Midbrain (tissue), 1 donor: ENCODE results near the gene FXYD2.

Experiments used
- DNase-seq: peaks from one replicate; lab custom pipeline; 2025; lab: John Stamatoyannopoulos, UW

Gene FXYD2

GRCh38 chr11:117857734-117858414 is 33.3 kb upstream of the FXYD2 start:
- DNase-seq = no peak

GRCh38 chr11:117855912-117856651 is 31.5 kb upstream of the FXYD2 start:
- DNase-seq = no peak

GRCh38 chr11:117855186-117855845 is 30.8 kb upstream of the FXYD2 start:
- no peak for DNase-seq

- no peak for DNase-seq
Measured at GRCh38 chr11:117852309-117852708, 27.8 kb upstream of the FXYD2 start.

- DNase-seq = peak; percentile 6
Measured at GRCh38 chr11:117851852-117852251, 27.3 kb upstream of the FXYD2 start.

GRCh38 chr11:117851106-117851505 is 26.6 kb upstream of the FXYD2 start:
- no peak for DNase-seq

- no peak for DNase-seq
Measured at GRCh38 chr11:117849781-117850414, 25.4 kb upstream of the FXYD2 start.

GRCh38 chr11:117843666-117844484 is 19.3 kb upstream of the FXYD2 start:
- peak; percentile 81 for DNase-seq

GRCh38 chr11:117842131-117842941 is 17.8 kb upstream of the FXYD2 start:
- DNase-seq = no peak

GRCh38 chr11:117841551-117842031 is 17.0 kb upstream of the FXYD2 start:
- no peak for DNase-seq

GRCh38 chr11:117840881-117841550 is 16.5 kb upstream of the FXYD2 start:
- DNase-seq = no peak

GRCh38 chr11:117839936-117840813 is 15.6 kb upstream of the FXYD2 start:
- DNase-seq = no peak

- DNase-seq = no peak
Measured at GRCh38 chr11:117839380-117839881, 14.9 kb upstream of the FXYD2 start.

GRCh38 chr11:117838901-117839300 is 14.4 kb upstream of the FXYD2 start:
- DNase-seq = no peak

- DNase-seq = no peak
Measured at GRCh38 chr11:117837791-117838190, 13.2 kb upstream of the FXYD2 start.

- no peak for DNase-seq
Measured at GRCh38 chr11:117837070-117837776, 12.7 kb upstream of the FXYD2 start.

GRCh38 chr11:117836077-117836960 is 11.8 kb upstream of the FXYD2 start:
- no peak for DNase-seq
